ENCODE data around the gene SLC25A52.

GRCh38 chr18:31716362-31716761, 44.3 kb downstream of the SLC25A52 start:
- TF ChIP-seq CTCF (IDR thresholded peaks at IDR 0.05) (no peak), POLR2AphosphoS5 (IDR thresholded peaks at IDR 0.05) (no peak), POLR2A (IDR thresholded peaks at IDR 0.05; ENCODE audit: low read depth) (no peak)

Data from esophagus muscularis mucosa (tissue), 3 donors.